ENCODE data around the gene RPL19. TPM values are rescaled to one million over a fixed set of nuclear protein-coding genes. Genes with fewer than 3 reads are reported as not detected.

RPL19 gene
- total RNA-seq, 1 donor from 2014 or later: 1,422 TPM

- Mint-ChIP-seq H3K36me3 (no peaks in the 10 kb centered on the region), H3K4me1 (peaks cover 16% of the 10 kb centered on the region), H3K27ac (no peak overlapping the region), H3K4me3 (no peak overlapping the region), H3K9me3 (no peaks in the 10 kb centered on the region), H3K27me3 (ENCODE audit: low read depth) (peaks cover 48% of the 10 kb centered on the region)
- TF ChIP-seq, protein P1, sequence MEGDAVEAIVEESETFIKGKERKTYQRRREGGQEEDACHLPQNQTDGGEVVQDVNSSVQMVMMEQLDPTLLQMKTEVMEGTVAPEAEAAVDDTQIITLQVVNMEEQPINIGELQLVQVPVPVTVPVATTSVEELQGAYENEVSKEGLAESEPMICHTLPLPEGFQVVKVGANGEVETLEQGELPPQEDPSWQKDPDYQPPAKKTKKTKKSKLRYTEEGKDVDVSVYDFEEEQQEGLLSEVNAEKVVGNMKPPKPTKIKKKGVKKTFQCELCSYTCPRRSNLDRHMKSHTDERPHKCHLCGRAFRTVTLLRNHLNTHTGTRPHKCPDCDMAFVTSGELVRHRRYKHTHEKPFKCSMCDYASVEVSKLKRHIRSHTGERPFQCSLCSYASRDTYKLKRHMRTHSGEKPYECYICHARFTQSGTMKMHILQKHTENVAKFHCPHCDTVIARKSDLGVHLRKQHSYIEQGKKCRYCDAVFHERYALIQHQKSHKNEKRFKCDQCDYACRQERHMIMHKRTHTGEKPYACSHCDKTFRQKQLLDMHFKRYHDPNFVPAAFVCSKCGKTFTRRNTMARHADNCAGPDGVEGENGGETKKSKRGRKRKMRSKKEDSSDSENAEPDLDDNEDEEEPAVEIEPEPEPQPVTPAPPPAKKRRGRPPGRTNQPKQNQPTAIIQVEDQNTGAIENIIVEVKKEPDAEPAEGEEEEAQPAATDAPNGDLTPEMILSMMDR (IDR thresholded peaks at IDR 0.05; ENCODE audit: unreplicated experiment): peak; percentile 30
- DNase-seq (ENCODE audit: low spot score in 2 of 2, unreplicated experiment in 2 of 2): peak in 1 of 2 experiments; percentile 71
These were observed 31.8 kb downstream of the RPL19 start for GRCh38 chr17:39231591-39232551.

DNA sequence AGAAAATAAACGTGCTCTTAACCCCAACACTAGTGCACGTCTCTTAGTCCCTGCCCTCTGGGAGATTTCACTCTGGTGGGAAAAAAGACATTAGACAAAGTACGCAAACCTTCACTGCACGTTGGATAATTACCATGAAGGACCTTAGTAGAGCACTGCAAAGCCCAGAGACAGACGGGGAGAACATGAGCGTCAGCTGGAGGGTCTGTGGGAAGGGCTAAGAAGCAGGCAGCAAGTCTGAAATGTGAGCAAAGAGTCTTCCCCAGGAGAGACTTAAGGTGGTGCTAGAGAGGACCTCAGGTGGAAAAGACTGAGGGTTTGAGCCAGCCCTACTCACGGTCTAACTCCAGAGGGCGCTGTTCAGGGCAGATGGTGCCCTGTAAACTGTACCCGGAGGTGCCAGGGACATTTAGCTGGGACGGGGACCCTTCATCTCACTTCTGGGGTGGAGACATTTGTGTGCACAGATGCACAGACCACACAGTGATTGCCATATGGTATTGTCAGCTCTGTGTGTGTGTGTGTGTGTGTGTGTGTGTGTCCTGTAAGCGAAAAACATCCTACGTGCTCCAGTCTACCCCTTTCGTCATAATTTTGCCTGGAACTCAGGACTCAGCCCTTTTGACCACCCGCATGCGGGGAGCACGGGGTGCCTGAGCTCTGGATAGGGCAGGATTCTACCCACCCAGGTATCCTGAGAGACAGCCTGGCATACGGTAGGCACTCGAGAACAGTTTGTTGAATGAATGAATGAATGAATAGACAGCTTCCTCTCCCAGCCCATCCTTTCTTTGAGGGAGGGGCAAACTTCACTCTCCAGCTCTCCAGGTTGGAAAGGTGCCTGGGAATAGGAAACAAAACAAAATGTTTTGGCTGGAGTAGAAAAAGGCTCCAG, 35.7 kb downstream of the RPL19 start:
- H3K4me3 Mint-ChIP-seq: no peak overlapping the region
- TF ChIP-seq, protein P1 (IDR thresholded peaks at IDR 0.05; ENCODE audit: unreplicated experiment): peak; percentile 48
- H3K9me3 Mint-ChIP-seq: no peaks in the 10 kb centered on the region
- DNase-seq (ENCODE audit: low spot score in 2 of 2, unreplicated experiment in 2 of 2): no peak
- peaks cover 16% of the 10 kb centered on the region for H3K4me1 Mint-ChIP-seq
- H3K36me3 Mint-ChIP-seq: no peaks in the 10 kb centered on the region
- H3K27ac Mint-ChIP-seq: no peak overlapping the region
- peaks cover 37% of the 10 kb centered on the region for H3K27me3 Mint-ChIP-seq (ENCODE audit: low read depth)

DNA sequence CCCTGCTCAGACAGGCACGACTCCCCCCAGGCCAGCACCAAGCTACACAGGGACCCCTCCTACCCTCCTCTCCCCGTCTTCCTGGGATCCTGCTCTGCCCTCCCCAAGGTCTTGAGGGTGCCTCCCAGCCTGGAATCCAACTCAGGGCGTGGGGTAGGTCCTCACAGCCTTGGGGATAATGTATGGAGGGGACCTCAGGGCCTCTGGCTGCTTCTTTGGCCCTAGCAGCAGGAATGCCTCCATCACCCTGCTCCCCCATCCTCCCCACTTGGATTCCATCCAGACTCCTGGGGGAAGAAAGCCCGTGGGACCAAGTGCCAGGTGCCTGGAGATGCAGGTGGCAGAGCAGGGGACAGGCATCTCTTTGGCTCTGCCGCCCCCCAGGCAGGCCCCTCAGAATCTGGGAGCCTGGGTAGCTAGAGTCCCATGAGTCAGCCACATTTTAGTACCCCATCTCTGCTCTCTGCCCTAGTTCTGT, 36.4 kb downstream of the RPL19 start:
- no peak for DNase-seq (ENCODE audit: low spot score in 2 of 2, unreplicated experiment in 2 of 2)
- TF ChIP-seq, protein P1 (IDR thresholded peaks at IDR 0.05; ENCODE audit: unreplicated experiment): no peak
- Mint-ChIP-seq H3K27me3 (ENCODE audit: low read depth) (peaks cover 32% of the 10 kb centered on the region), H3K4me3 (no peak overlapping the region), H3K36me3 (no peaks in the 10 kb centered on the region), H3K9me3 (no peaks in the 10 kb centered on the region), H3K27ac (no peak overlapping the region), H3K4me1 (peaks cover 12% of the 10 kb centered on the region)

- H3K4me1 Mint-ChIP-seq: peaks cover 8% of the 10 kb centered on the region
- no peak overlapping the region for H3K4me3 Mint-ChIP-seq
- no peak overlapping the region for H3K27ac Mint-ChIP-seq
- H3K36me3 Mint-ChIP-seq: no peaks in the 10 kb centered on the region
- H3K9me3 Mint-ChIP-seq: no peaks in the 10 kb centered on the region
- H3K27me3 Mint-ChIP-seq (ENCODE audit: low read depth): peaks cover 27% of the 10 kb centered on the region
- no peak for DNase-seq (ENCODE audit: low spot score in 2 of 2, unreplicated experiment in 2 of 2)
- TF ChIP-seq, protein P1 (IDR thresholded peaks at IDR 0.05; ENCODE audit: unreplicated experiment): no peak
These were observed 36.9 kb downstream of the RPL19 start for GRCh38 chr17:39236981-39237441.

- TF ChIP-seq, protein P1 (IDR thresholded peaks at IDR 0.05; ENCODE audit: unreplicated experiment): no peak
- DNase-seq (ENCODE audit: low spot score in 2 of 2, unreplicated experiment in 2 of 2): no peak
- Mint-ChIP-seq H3K27ac (no peak overlapping the region), H3K4me3 (no peak overlapping the region), H3K4me1 (peaks cover 8% of the 10 kb centered on the region), H3K27me3 (ENCODE audit: low read depth) (peaks cover 21% of the 10 kb centered on the region), H3K9me3 (no peaks in the 10 kb centered on the region), H3K36me3 (no peaks in the 10 kb centered on the region)
These were observed 37.5 kb downstream of the RPL19 start for GRCh38 chr17:39237586-39237985.

Measured in mesothelial cell of epicardium (in vitro differentiated cells).